Stomach smooth muscle (tissue), 2 donors: ENCODE measurements around the gene PGP.

Experiments used
- H3K27ac ChIP-seq: one replicate; pipeline ENCODE4 v1.7.0; 2013; ENCODE audit warnings: mild to moderate bottlenecking, low read length, inconsistent platforms
- H3K27me3 ChIP-seq, 2 donors: one replicate each; pipeline ENCODE4 v1.7.0; 2013; ENCODE audit warnings: low read length in 2 of 2; ENCODE audit not compliant: insufficient read depth in 2 of 2, control insufficient read depth in 1 of 2
- H3K36me3 ChIP-seq, 2 donors: one replicate each; pipeline ENCODE4 v1.7.0; 2013; ENCODE audit warnings: low read length in 2 of 2; ENCODE audit not compliant: control insufficient read depth in 2 of 2, insufficient read depth in 2 of 2
- H3K4me1 ChIP-seq: one replicate; pipeline ENCODE4 v1.7.0; 2013; ENCODE audit warnings: low read length; ENCODE audit not compliant: control insufficient read depth, insufficient read depth
- H3K4me3 ChIP-seq, 2 donors: one replicate each; pipeline ENCODE4 v1.7.0; 2013; ENCODE audit warnings: low read length in 2 of 2
- H3K9ac ChIP-seq, 2 donors: one replicate each; pipeline ENCODE4 v1.7.0; 2013; ENCODE audit warnings: low read length in 2 of 2, mild to moderate bottlenecking in 1 of 2
- H3K9me3 ChIP-seq, 2 donors: one replicate each; pipeline ENCODE4 v1.7.0; 2013; ENCODE audit warnings: low read length in 2 of 2; ENCODE audit not compliant: control insufficient read depth in 2 of 2
- donor health status: healthy.
- donor health status: Pancreatic carcinoma.

The PGP gene

DNA sequence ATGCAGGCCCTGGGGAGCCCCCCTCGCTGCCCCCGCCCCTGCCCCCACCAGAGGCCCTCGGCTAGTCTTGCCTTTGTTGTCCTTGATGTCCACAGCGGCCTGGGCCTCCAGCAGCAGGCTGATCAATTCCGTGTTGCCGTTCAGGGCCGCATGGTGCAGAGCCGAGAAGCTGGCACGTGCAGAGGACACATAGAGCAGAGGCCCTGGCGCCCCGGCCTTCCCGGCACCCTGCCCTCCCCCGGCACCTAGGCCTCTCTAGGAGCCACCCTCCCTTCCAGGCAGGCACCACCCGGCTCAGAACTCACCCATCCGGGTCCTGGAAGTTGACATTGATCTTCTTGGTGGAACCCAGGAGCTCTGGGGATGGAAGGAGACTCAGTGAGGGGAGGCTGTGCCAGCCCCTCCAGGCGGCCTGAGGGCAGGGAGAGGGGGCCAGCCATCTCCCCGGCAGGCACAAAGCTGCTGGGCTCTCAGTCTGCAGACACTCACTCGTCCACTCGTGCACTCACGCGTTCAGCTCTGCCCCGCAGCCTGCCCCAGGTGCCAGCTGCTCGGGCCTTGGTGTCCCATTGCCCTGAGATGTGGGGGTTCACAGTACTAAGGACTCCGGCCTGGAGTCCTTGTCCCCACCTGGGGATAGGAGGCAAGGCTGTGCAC lies 24.5 kb downstream of the PGP start:
- no peak overlapping the region for H3K9ac ChIP-seq
- no peak overlapping the region for H3K27ac ChIP-seq
- H3K4me1 ChIP-seq, result peaks cover 4% of the 10 kb centered on the region
- H3K36me3 ChIP-seq, result no peaks in the 10 kb centered on the region
- peaks cover 18 to 19% of the 10 kb centered on the region in 2 donors for H3K27me3 ChIP-seq
- H3K4me3 ChIP-seq, result no peak overlapping the region
- no peaks in the 10 kb centered on the region for H3K9me3 ChIP-seq

- Histone ChIP-seq H3K36me3 (no peaks in the 10 kb centered on the region), H3K9me3 (no peaks in the 10 kb centered on the region), H3K9ac (no peak overlapping the region), H3K4me3 (no peak overlapping the region), H3K27me3 (peaks cover 10 to 11% of the 10 kb centered on the region in 2 donors), H3K4me1 (no peaks in the 10 kb centered on the region), H3K27ac (no peak overlapping the region)
Observed at GRCh38 chr16:2189252-2189893, 25.3 kb downstream of the PGP start.

DNA sequence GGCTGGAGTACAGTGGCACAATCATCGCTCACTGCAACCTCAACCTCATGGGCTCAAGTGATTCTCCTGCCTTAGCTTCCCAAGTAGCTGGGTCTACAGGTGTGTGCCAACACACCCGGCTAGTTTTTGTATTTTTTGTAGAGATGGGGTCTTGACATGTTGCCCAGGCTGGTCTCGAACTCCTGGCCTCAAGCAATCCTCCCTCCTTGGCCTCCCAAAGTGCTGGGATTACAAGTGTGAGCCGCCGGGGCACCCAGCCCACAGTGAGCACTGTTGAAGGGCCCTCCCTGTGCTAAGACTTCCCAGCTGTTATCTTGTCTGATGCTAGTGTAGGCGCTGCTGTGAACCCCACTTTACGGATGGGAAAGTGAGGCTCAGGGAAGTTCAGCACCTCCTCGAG lies 26.2 kb downstream of the PGP start:
- H3K4me3 ChIP-seq, result no peak overlapping the region
- no peaks in the 10 kb centered on the region for H3K9me3 ChIP-seq
- H3K9ac ChIP-seq, result no peak overlapping the region
- H3K27me3 ChIP-seq, result peaks cover under 1 to 2% of the 10 kb centered on the region in 2 donors
- no peaks in the 10 kb centered on the region for H3K4me1 ChIP-seq
- no peak overlapping the region for H3K27ac ChIP-seq
- H3K36me3 ChIP-seq, result no peaks in the 10 kb centered on the region

GRCh38 chr16:2187212-2187611 lies 27.4 kb downstream of the PGP start:
- H3K27ac ChIP-seq, result no peak overlapping the region
- no peak overlapping the region for H3K9ac ChIP-seq
- no peak overlapping the region for H3K4me3 ChIP-seq
- H3K9me3 ChIP-seq, result no peaks in the 10 kb centered on the region
- H3K4me1 ChIP-seq, result no peaks in the 10 kb centered on the region
- H3K27me3 ChIP-seq, result no peaks in the 10 kb centered on the region
- no peaks in the 10 kb centered on the region for H3K36me3 ChIP-seq

DNA sequence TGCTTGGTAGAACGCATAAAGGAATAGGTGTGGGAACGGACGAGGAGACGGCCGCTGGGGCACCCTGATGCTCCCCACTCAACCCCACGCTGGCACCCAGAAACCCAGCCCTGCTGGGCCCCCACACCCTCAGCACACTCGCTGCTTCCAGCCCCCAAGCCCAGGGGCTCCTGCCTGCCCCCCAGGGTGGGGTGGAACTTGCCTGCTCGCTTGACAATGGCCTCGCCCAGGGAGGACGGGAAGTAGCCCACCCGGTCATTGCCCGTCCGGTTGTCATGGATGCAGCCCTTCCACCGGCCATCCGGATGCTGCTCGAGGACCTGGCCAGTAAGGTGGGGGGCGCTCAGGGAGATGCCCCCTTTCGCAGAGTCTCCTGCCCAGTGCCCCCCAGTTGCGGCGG lies 28.1 kb downstream of the PGP start:
- H3K9me3 ChIP-seq, result no peaks in the 10 kb centered on the region
- no peak overlapping the region for H3K27ac ChIP-seq
- H3K4me3 ChIP-seq, result no peak overlapping the region
- no peak overlapping the region for H3K9ac ChIP-seq
- no peaks in the 10 kb centered on the region for H3K27me3 ChIP-seq
- no peaks in the 10 kb centered on the region for H3K36me3 ChIP-seq
- no peaks in the 10 kb centered on the region for H3K4me1 ChIP-seq

- no peaks in the 10 kb centered on the region for H3K36me3 ChIP-seq
Observed at GRCh38 chr16:2186064-2186463, 28.6 kb downstream of the PGP start.

DNA sequence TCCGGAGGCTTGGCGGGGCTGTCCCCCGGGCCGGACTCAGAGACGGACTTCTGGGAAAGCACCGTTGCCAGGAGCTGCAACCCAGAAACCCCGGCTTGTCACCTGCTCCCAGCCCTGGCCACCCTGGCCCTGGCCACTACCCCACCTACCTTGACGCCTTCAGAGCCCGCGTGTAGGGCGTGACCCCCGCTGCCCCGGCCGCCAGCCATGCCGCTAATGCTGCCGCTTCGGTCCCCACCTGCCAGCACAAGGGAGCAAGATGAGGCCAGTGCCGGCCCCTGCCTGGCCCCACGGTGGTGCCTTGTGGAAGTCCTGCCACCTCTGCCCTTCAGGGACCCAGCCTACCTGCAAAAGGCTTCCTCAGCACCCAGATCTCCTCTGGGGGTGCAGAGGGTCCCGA lies 29.7 kb downstream of the PGP start:
- H3K36me3 ChIP-seq, result no peaks in the 10 kb centered on the region
- H3K9ac ChIP-seq, result no peak overlapping the region
- no peak overlapping the region for H3K4me3 ChIP-seq
- H3K27me3 ChIP-seq, result no peaks in the 10 kb centered on the region
- H3K4me1 ChIP-seq, result no peaks in the 10 kb centered on the region
- no peak overlapping the region for H3K27ac ChIP-seq
- no peaks in the 10 kb centered on the region for H3K9me3 ChIP-seq

More at GRCh38 chr16:2186064-2186463, 28.6 kb downstream of the PGP start:
- no peaks in the 10 kb centered on the region for H3K9me3 ChIP-seq
- H3K4me1 ChIP-seq, result no peaks in the 10 kb centered on the region
- H3K27ac ChIP-seq, result no peak overlapping the region
- H3K27me3 ChIP-seq, result no peaks in the 10 kb centered on the region
- H3K4me3 ChIP-seq, result no peak overlapping the region
- H3K9ac ChIP-seq, result no peak overlapping the region

- Histone ChIP-seq H3K4me3 (no peak overlapping the region), H3K27ac (no peak overlapping the region), H3K9me3 (no peaks in the 10 kb centered on the region), H3K36me3 (no peaks in the 10 kb centered on the region), H3K9ac (no peak overlapping the region), H3K4me1 (no peaks in the 10 kb centered on the region), H3K27me3 (peaks cover 0 to under 1% of the 10 kb centered on the region in 2 donors)
Observed at GRCh38 chr16:2184346-2184745, 30.3 kb downstream of the PGP start.

DNA sequence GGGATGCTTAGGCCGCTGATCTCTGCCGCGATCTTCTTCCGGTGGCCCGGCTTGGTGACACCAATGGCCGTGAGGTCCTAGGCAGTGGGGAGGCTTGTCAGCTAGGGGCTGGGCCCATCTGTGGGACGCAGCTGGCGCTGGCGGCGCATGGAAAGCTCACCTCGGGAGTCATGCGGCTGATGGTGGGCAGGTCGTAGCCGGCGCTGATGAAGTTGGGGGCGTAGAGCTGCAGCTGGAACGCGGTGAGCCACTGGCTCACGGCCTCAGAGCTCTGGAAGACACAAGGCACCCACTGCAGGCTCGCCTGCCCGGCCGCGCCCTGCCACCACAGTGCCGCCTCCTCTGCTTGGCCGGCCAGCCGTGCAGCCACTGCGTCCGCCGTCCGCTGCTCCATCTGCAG lies 31.0 kb downstream of the PGP start:
- H3K27me3 ChIP-seq, result peaks cover 0 to 3% of the 10 kb centered on the region in 2 donors
- no peak overlapping the region for H3K4me3 ChIP-seq
- no peak overlapping the region for H3K27ac ChIP-seq

DNA sequence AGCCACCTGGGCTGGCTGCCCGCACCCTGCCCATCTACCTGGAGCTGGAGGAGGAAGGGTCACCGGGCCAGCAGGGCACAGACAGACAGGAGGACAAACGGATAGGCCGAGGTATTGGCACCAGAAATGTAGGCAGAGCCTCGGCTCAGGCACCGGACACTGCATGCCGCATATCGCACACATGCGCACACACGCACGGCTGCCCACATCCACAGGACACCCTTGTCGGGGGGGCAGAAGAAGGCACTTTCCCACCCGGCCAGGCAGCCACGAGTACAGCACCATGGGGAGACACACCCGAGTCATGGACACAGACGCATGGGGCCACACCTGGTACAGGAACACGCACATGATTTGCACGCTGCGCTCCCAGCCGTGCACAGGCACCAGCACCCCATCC lies 32.7 kb downstream of the PGP start:
- no peak overlapping the region for H3K27ac ChIP-seq
- no peaks in the 10 kb centered on the region for H3K9me3 ChIP-seq
- no peak overlapping the region for H3K9ac ChIP-seq
- peaks cover 0 to 3% of the 10 kb centered on the region in 2 donors for H3K36me3 ChIP-seq
- peaks cover 0 to 7% of the 10 kb centered on the region in 2 donors for H3K27me3 ChIP-seq
- no peaks in the 10 kb centered on the region for H3K4me1 ChIP-seq
- H3K4me3 ChIP-seq, result no peak overlapping the region

More for the DNA sequence above, 31.0 kb downstream of the PGP start:
- H3K9ac ChIP-seq, result no peak overlapping the region
- no peaks in the 10 kb centered on the region for H3K36me3 ChIP-seq
- H3K9me3 ChIP-seq, result no peaks in the 10 kb centered on the region
- no peaks in the 10 kb centered on the region for H3K4me1 ChIP-seq
